Thymus (tissue), 11 donors: Measurements from ENCODE around the gene STIM1. TPM values are rescaled to one million over a fixed set of nuclear protein-coding genes. Genes with fewer than 3 reads are reported as not detected.

Experiments used
- DNase-seq, 9 donors: peaks; one replicate each; pipeline ENCODE4 v3.0.0-alpha.2; 2013; ENCODE audit warnings: low spot score in 9 of 9, low read depth in 6 of 9, missing footprints in 1 of 9
- H3K27ac ChIP-seq, 2 donors: one replicate each; pipeline ENCODE4 v1.5.1; 2013; ENCODE audit warnings: control low read depth in 1 of 2, low read depth in 1 of 2, low read length in 1 of 2, mild to moderate bottlenecking in 1 of 2, moderate library complexity in 1 of 2
- H3K27me3 ChIP-seq, 2 donors: one replicate each; pipeline ENCODE4 v1.5.1; 2013; ENCODE audit warnings: low read length in 1 of 2; ENCODE audit not compliant: control insufficient read depth in 2 of 2, insufficient read depth in 1 of 2
- H3K36me3 ChIP-seq, 2 donors: one replicate each; pipeline ENCODE4 v1.5.1; 2013; ENCODE audit warnings: low read length in 1 of 2, mild to moderate bottlenecking in 1 of 2, moderate library complexity in 1 of 2; ENCODE audit not compliant: control insufficient read depth in 2 of 2, insufficient read depth in 2 of 2
- H3K4me1 ChIP-seq, 2 donors: one replicate each; pipeline ENCODE4 v1.5.1; 2013; ENCODE audit warnings: low read length in 2 of 2; ENCODE audit not compliant: control insufficient read depth in 2 of 2, insufficient read depth in 2 of 2
- H3K4me3 ChIP-seq, 2 donors: one replicate each; pipeline ENCODE4 v1.5.1; 2013; ENCODE audit warnings: low read length in 2 of 2, control low read depth in 1 of 2, mild to moderate bottlenecking in 1 of 2
- H3K9me3 ChIP-seq, 2 donors: one replicate each; pipeline ENCODE4 v1.5.1; 2013; ENCODE audit warnings: low read length in 1 of 2, mild to moderate bottlenecking in 1 of 2; ENCODE audit not compliant: control insufficient read depth in 2 of 2, insufficient read depth in 1 of 2
- WGBS: extraction: QIAGEN DNeasy Blood & Tissue Kit; methylation state at CpG from one replicate; pipeline ENCODE4 v1.1.7; 2013; 5-methylcytosine and 5-hydroxymethylcytosine counted together
- polyA plus RNA-seq: library from polyadenylated mRNA; stranded (reverse); fragments of 200-250 nt; gene quantifications from one replicate; pipeline ENCODE4 v1.2.3, GENCODE V29; 2013
- total RNA-seq: library from RNA; stranded (reverse); fragments of 120-200 nt; gene quantifications from one replicate; pipeline ENCODE4 v1.2.4, GENCODE V29; 2013
- donor health status: healthy.

STIM1 gene
- total and polyA plus RNA-seq, 2 donors, result 30.8 to 33.0 TPM

DNA sequence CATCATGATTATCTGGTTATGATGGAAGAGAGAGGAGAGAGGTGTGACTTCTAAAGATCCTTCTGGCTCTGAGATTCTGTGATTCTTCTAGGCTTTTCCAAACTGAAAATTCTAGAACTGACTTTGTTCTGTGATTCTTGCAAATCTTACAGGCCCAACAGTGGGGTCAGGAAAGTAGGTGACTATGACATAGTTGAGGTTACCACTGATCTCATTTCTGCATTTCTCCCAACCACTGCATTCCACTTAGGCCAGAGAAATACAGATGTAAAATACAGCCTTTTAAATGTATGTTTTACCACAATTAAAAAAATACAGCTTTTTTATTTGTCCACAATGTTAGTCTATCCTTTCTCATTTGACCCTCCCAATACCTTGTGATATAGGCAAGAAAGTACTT is 83.7 kb downstream of the STIM1 start:
- DNase-seq, result no peak
- Histone ChIP-seq H3K27me3 (no peaks in the 10 kb centered on the region), H3K9me3 (no peaks in the 10 kb centered on the region), H3K36me3 (peaks cover 0 to 6% of the 10 kb centered on the region in 2 donors), H3K4me3 (no peak overlapping the region), H3K4me1 (peaks cover 42 to 45% of the 10 kb centered on the region in 2 donors), H3K27ac (no peak overlapping the region)

DNA sequence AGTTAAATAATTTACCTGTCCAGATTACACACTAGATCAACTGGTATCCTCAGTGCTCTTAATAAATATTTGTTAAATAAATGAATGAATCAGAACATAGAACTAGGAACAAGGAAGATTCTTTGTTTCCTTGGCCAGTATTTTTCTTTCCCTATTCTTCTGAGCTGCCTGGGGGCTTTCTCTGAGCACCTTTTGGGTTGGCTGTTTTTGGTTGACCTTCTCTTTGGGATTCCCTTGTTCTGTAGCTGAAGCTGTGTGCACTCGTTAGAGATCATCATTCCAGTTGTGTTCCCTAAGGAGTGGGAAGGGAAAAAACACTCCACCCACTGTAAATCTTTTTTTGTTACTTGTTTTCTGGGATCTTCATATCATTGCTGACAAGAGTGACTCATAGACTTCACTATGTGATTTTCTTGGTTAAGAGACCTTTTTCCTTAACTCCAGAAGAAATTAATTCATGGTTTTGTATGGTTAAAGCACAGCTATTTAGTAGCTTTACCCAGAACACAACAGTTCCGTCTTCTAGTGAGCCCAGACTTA is 84.3 kb downstream of the STIM1 start:
- Histone ChIP-seq H3K4me3 (no peak overlapping the region), H3K27me3 (no peaks in the 10 kb centered on the region), H3K36me3 (peaks cover 0 to 6% of the 10 kb centered on the region in 2 donors), H3K9me3 (no peaks in the 10 kb centered on the region), H3K4me1 (peaks cover 42 to 45% of the 10 kb centered on the region in 2 donors), H3K27ac (no peak overlapping the region)
- WGBS, result 97% methylated on average over 2 of the region's 2 CpGs
- no peak for DNase-seq

DNA sequence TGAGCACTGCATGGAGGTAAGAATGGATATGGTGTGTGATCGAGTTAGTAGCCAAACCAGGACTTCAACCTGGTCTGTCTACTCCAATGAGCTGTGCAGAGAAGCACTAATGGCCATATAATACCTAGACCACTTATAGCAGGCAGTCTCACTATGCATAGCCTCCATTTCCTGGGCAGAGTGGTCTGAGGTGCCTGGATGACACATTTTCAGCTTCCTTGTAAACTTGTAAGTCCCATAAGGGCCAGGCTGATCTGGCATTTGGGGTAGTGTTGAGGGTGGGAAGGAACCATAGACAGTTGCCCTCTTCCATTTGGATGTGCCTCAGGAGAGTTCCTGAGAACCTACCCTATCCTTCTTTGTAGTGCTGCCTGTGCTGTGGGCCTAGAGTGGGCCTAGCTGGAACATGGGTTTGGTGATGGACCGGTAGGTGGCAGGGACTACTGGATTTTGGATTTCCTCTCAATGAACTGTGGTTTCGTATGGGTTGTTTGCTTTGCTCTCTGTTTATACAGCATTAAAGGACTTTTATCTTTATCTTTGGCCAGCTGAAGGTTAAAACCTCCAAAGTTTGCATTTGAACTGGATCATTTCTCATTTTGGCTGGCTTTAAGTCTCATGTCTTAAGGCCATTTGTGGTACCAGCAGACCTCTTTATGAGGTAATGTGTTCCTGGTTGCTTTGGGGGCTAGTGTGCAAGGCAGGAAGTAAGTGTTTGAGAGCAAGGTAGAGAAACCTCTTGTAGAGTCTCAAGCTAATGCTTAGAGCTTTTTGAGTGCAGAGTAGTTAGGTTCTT is 86.9 kb downstream of the STIM1 start:
- H3K9me3 ChIP-seq, result peaks cover 0 to 2% of the 10 kb centered on the region in 2 donors
- no peaks in the 10 kb centered on the region for H3K36me3 ChIP-seq
- H3K27me3 ChIP-seq, result no peaks in the 10 kb centered on the region
- peak in 5 of 9 donors; percentile 56 to 87 (median 64) for DNase-seq
- 46% methylated on average over 3 of the region's 3 CpGs for WGBS
- H3K4me1 ChIP-seq, result peaks cover 41 to 58% of the 10 kb centered on the region in 2 donors
- H3K27ac ChIP-seq, result peak overlapping the region; percentile 93 to 97
- peak overlapping the region in 1 of 2 donors; percentile 4 for H3K4me3 ChIP-seq

DNA sequence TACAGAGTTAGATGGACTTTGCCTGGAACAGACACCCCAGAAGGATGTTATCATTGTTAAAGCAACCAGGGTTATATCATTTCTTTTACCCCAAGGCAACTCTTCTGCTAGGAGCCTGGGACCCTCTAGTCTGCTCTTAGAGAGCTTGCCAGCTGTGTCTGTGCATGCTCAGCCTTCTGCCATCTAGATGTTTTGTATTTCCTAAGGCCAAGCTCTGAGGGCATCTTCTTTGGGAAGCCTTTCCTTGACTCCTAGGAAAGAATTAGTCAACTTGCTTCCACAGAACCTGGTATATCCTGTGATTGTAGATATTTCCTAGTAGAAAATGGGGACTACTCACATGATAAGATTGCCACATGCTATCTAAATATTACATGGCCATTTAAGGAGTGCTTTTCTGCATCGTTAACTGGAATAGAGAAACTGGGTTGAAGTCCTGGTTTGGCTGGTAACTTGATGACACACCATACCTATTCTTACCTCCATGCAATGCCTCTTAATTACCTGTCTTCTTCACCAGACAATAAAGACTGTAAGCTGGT is 87.6 kb downstream of the STIM1 start:
- peaks cover 0 to 2% of the 10 kb centered on the region in 2 donors for H3K9me3 ChIP-seq
- H3K27ac ChIP-seq, result peak overlapping the region; percentile 93 to 97
- peak overlapping the region in 1 of 2 donors; percentile 4 for H3K4me3 ChIP-seq
- 78% methylated on average over 1 of the region's 1 CpG for WGBS
- peak in 1 of 9 donors; percentile 42 for DNase-seq
- peaks cover 41 to 63% of the 10 kb centered on the region in 2 donors for H3K4me1 ChIP-seq
- no peaks in the 10 kb centered on the region for H3K36me3 ChIP-seq
- H3K27me3 ChIP-seq, result no peaks in the 10 kb centered on the region

DNA sequence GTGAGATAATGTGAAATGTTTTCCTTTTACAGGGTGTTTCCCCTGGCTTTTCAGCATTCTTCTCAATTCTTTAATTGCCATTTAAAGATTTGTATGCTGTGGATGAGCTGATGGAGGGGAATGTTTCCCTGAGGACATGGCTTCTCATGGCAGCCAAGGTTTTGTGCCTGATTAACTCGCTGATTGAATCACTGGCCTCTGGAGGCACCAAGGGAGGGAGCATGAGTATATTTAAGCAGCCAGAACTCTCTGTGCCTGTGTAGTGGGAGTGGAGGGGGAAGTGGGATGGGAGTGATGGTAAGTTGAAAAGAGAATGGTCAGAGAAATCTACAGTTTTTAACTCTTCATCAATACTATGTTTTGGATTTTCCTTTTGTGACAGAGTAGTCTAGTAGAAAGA is 88.7 kb downstream of the STIM1 start:
- Histone ChIP-seq H3K9me3 (peaks cover 0 to 2% of the 10 kb centered on the region in 2 donors), H3K27me3 (no peaks in the 10 kb centered on the region), H3K4me3 (no peak overlapping the region), H3K36me3 (no peaks in the 10 kb centered on the region), H3K4me1 (peaks cover 39 to 68% of the 10 kb centered on the region in 2 donors), H3K27ac (peak overlapping the region; percentile 67 to 97)
- no peak for DNase-seq
- whole genome bisulfite sequencing, result 98% methylated on average over 1 of the region's 1 CpG

DNA sequence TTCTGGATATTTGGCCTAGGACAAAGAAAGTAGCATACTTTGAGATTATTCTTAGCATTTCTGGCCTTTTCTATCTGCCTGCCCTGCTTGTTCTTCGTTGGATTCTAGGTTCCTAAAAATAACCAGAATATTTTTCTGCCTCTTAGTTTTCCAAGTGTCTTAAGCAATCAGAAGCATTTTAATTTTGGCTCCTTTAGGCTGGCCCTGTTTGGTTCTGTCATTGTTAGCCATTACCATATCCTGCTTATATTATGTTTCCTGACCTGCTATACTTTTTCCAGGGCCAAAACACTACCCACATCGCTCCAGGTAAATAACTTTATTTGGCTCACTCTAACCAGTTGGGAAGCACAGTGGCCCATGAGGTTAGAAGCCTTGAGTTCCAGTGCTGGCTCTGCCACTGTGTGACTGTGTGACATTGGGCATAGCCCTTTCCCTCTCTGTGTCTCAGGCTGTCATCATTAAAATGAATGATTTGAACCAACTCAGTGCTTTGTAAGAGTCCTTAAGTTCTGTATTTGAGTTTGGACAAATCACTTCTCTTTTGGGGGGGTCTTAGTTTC is 91.1 kb downstream of the STIM1 start:
- peak overlapping the region in 1 of 2 donors; percentile 77 for H3K4me3 ChIP-seq
- peaks cover 0 to under 1% of the 10 kb centered on the region in 2 donors for H3K36me3 ChIP-seq
- peak overlapping the region; percentile 94 to 97 for H3K27ac ChIP-seq
- H3K9me3 ChIP-seq, result peaks cover 0 to 2% of the 10 kb centered on the region in 2 donors
- 49% methylated on average over 2 of the region's 2 CpGs for WGBS
- H3K4me1 ChIP-seq, result peaks cover 56 to 88% of the 10 kb centered on the region in 2 donors
- no peak for DNase-seq
- H3K27me3 ChIP-seq, result no peaks in the 10 kb centered on the region

DNA sequence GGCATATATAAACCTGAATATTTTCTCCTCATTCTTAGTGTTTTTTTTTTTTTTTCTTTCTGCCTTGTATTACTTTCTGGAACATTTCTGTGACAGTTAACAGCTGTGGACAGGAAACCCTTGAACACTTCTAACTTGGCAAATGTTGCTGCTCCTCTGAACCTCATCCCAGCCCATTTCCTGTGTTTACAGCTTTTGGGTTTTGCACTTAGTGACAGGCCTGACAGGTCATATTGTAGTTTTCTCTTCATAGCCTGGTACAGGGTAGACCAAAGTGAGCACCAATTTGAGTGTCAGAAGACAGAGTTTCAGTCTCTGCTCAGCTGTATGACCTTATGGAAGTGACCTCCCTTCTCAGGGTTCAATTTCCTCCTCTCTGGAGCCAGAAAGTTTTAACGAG is 91.6 kb downstream of the STIM1 start:
- Histone ChIP-seq H3K27ac (peak overlapping the region; percentile 97 to 99), H3K9me3 (peaks cover 0 to 2% of the 10 kb centered on the region in 2 donors), H3K27me3 (no peaks in the 10 kb centered on the region), H3K36me3 (peaks cover 0 to 3% of the 10 kb centered on the region in 2 donors), H3K4me3 (peak overlapping the region; percentile 51 to 77), H3K4me1 (peaks cover 58 to 88% of the 10 kb centered on the region in 2 donors)
- peak; percentile 70 to 96 (median 87) for DNase-seq
- WGBS, result 0% methylated on average over 1 of the region's 1 CpG

DNA sequence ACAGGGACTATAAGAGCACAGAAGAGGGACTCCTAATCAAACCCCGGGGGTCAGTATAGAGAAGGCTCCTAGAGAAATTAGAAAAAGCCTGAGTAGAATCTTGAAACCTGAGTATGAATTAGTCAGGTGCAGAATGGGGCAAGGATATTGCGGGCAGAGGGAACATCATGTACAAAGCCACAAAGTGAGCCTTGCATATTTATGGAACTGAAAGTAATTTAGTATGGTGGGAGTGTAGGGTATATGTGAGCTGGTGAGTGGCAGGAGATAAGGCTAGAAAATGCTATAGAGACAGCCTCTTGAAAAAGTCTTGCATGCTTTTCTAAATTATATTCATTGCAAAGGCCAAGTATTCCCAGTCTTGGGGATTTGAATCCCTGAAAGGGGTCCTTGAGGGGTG is 93.7 kb downstream of the STIM1 start:
- H3K4me1 ChIP-seq, result peaks cover 58 to 85% of the 10 kb centered on the region in 2 donors
- WGBS, result 8% methylated on average over 2 of the region's 2 CpGs
- H3K27me3 ChIP-seq, result no peaks in the 10 kb centered on the region
- peaks cover 0 to 5% of the 10 kb centered on the region in 2 donors for H3K36me3 ChIP-seq
- peak overlapping the region; percentile 80 to 97 for H3K27ac ChIP-seq
- peak in 4 of 9 donors; percentile 49 to 78 (median 55) for DNase-seq
- H3K9me3 ChIP-seq, result peaks cover 0 to 2% of the 10 kb centered on the region in 2 donors
- H3K4me3 ChIP-seq, result peak overlapping the region; percentile 51 to 77
